Measurements from ENCODE around the gene TRPM3. TPM values are rescaled to one million over a fixed set of nuclear protein-coding genes. Genes with fewer than 3 reads are reported as not detected.

TRPM3 gene
- polyA plus RNA-seq, 3 donors: not detected

DNA sequence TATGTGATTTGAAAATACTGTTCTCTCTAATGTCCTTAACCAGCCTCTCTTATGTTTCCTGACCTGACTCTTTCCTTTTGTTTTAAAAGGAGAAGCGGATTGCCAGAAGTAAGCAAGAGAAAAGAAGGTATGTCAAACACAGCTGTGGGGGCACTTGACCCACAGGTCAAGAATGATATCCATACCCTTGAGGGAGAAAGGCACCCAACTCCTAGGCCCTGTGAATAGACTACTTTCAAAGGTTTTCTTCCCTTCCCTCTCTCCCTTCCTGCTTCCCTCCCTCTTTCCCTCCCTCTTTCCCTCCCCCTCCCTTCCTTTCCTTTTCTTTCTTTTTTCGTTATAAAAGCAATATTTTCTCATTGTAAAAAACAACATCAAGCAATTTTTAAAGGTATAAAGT, 306.8 kb downstream of the TRPM3 start:
- H3K27ac ChIP-seq (ENCODE audit: low read depth in 1 of 2, low read length in 2 of 2): no peak overlapping the region
- no peak overlapping the region for H2AFZ ChIP-seq (ENCODE audit: insufficient read depth, low read depth, low read length, poor library complexity, severe bottlenecking)
- H3K4me1 Mint-ChIP-seq: peaks cover 6% of the 10 kb centered on the region
- H3K27me3 ChIP-seq (ENCODE audit: control insufficient read depth in 2 of 2, insufficient read depth in 2 of 2, low read length in 2 of 2): peaks cover 0 to 3% of the 10 kb centered on the region in 2 donors
- no peaks in the 10 kb centered on the region for H3K36me3 Mint-ChIP-seq
- no peaks in the 10 kb centered on the region for H3K9me3 ChIP-seq (replicated peaks in 1 of 2; ENCODE audit: control insufficient read depth in 1 of 2, insufficient read depth in 1 of 2, low read length in 2 of 2)
- H3K4me3 ChIP-seq (replicated peaks in 1 of 3; ENCODE audit: low read depth in 2 of 3, low read length in 3 of 3): no peak overlapping the region
- no peak overlapping the region for H3K27ac Mint-ChIP-seq
- WGBS (ENCODE audit: insufficient coverage): no CpG with 5 or more reads among the region's 2 CpGs
- H3K4me3 Mint-ChIP-seq: no peak overlapping the region
- no peak overlapping the region for H3K9ac ChIP-seq (ENCODE audit: insufficient read depth, low read length, poor library complexity, severe bottlenecking)
- no peaks in the 10 kb centered on the region for H3K36me3 ChIP-seq (replicated peaks in 1 of 2; ENCODE audit: control insufficient read depth in 1 of 2, insufficient read depth in 2 of 2, low read length in 2 of 2)
- H4K20me1 ChIP-seq (ENCODE audit: insufficient read depth, low read length): no peaks in the 10 kb centered on the region
- TF ChIP-seq CTCF (IDR thresholded peaks at IDR 0.05): no peak
- H3K79me2 ChIP-seq (ENCODE audit: insufficient read depth, low read length): no peaks in the 10 kb centered on the region
- no peak for DNase-seq
- peaks cover 0 to 4% (median 1%) of the 10 kb centered on the region in 3 donors for H3K27me3 Mint-ChIP-seq (ENCODE audit: low read depth in 3 of 3)
- no peak overlapping the region for H3K4me2 ChIP-seq (replicated peaks; ENCODE audit: extremely low read depth, low read length, poor library complexity, severe bottlenecking)
- peaks cover 0 to 6% (median 4%) of the 10 kb centered on the region in 7 donors for H3K9me3 Mint-ChIP-seq
- peaks cover 5 to 8% of the 10 kb centered on the region in 2 donors for H3K4me1 ChIP-seq (ENCODE audit: control insufficient read depth in 1 of 2, insufficient read depth in 2 of 2, low read length in 2 of 2)
- intact Hi-C loops (cut with micrococcal nuclease): no loop called here

- H4K20me1 ChIP-seq (ENCODE audit: insufficient read depth, low read length): no peaks in the 10 kb centered on the region
- H3K4me1 ChIP-seq (ENCODE audit: control insufficient read depth in 1 of 2, insufficient read depth in 2 of 2, low read length in 2 of 2): peaks cover 5 to 8% of the 10 kb centered on the region in 2 donors
- H3K36me3 ChIP-seq (replicated peaks in 1 of 2; ENCODE audit: control insufficient read depth in 1 of 2, insufficient read depth in 2 of 2, low read length in 2 of 2): no peaks in the 10 kb centered on the region
- peaks cover 0 to 4% (median 1%) of the 10 kb centered on the region in 3 donors for H3K27me3 Mint-ChIP-seq (ENCODE audit: low read depth in 3 of 3)
- peaks cover 0 to 6% (median 4%) of the 10 kb centered on the region in 7 donors for H3K9me3 Mint-ChIP-seq
- H3K36me3 Mint-ChIP-seq: no peaks in the 10 kb centered on the region
- H3K9me3 ChIP-seq (replicated peaks in 1 of 2; ENCODE audit: control insufficient read depth in 1 of 2, insufficient read depth in 1 of 2, low read length in 2 of 2): no peaks in the 10 kb centered on the region
- intact Hi-C loops (cut with micrococcal nuclease): no loop called here
- H3K4me1 Mint-ChIP-seq: peaks cover 6% of the 10 kb centered on the region
- no peak overlapping the region for H3K4me3 Mint-ChIP-seq
- H3K79me2 ChIP-seq (ENCODE audit: insufficient read depth, low read length): no peaks in the 10 kb centered on the region
- no peak overlapping the region for H3K4me3 ChIP-seq (replicated peaks in 1 of 3; ENCODE audit: low read depth in 2 of 3, low read length in 3 of 3)
- DNase-seq: no peak
- no peak for TF ChIP-seq CTCF (IDR thresholded peaks at IDR 0.05)
- WGBS (ENCODE audit: insufficient coverage): no CpG with 5 or more reads among the region's 2 CpGs
- H3K27ac Mint-ChIP-seq: no peak overlapping the region
- H3K9ac ChIP-seq (ENCODE audit: insufficient read depth, low read length, poor library complexity, severe bottlenecking): no peak overlapping the region
- H3K27me3 ChIP-seq (ENCODE audit: control insufficient read depth in 2 of 2, insufficient read depth in 2 of 2, low read length in 2 of 2): peaks cover 0 to 3% of the 10 kb centered on the region in 2 donors
- H2AFZ ChIP-seq (ENCODE audit: insufficient read depth, low read depth, low read length, poor library complexity, severe bottlenecking): no peak overlapping the region
- H3K4me2 ChIP-seq (replicated peaks; ENCODE audit: extremely low read depth, low read length, poor library complexity, severe bottlenecking): no peak overlapping the region
- no peak overlapping the region for H3K27ac ChIP-seq (ENCODE audit: low read depth in 1 of 2, low read length in 2 of 2)
Observed at GRCh38 chr9:70813141-70813540, 308.3 kb downstream of the TRPM3 start.

Measured in CD14-positive monocyte (primary cell).